ENCODE data around the gene EXOC6B. TPM values are rescaled to one million over a fixed set of nuclear protein-coding genes. Genes with fewer than 3 reads are reported as not detected.

EXOC6B gene
- total RNA-seq, 1 donor from 2014 or later: 104 TPM

DNA sequence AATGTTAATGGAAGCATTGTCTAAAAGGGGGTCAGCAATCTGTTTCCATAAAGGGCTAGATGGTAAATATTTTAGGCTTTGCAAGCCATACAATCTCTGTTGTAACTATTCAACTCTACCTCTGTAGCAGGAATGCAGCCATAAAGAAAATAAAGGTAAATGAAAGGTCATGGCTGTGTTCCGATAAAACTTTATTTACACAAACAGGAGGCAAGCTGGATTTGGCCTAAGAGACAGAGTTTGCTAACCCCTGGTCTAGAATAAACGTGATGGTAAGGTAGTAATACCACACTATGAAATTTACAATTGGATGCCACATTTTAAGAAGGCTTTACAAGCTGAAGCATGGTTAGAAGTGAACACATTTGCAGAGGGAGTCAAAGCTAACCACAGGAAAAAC lies 91.4 kb downstream of the EXOC6B start:
- TF ChIP-seq CTCF (IDR thresholded peaks at IDR 0.05; ENCODE audit: unreplicated experiment): no peak
- H3K4me3 Mint-ChIP-seq: no peak overlapping the region
- H3K27me3 Mint-ChIP-seq (ENCODE audit: low read depth): no peaks in the 10 kb centered on the region
- H3K27ac Mint-ChIP-seq: no peak overlapping the region
- peaks cover 3% of the 10 kb centered on the region for H3K9me3 Mint-ChIP-seq
- H3K36me3 Mint-ChIP-seq: peaks cover 22% of the 10 kb centered on the region
- peaks cover 24% of the 10 kb centered on the region for H3K4me1 Mint-ChIP-seq
- no peak for DNase-seq (ENCODE audit: low spot score in 2 of 2, unreplicated experiment in 2 of 2)

DNA sequence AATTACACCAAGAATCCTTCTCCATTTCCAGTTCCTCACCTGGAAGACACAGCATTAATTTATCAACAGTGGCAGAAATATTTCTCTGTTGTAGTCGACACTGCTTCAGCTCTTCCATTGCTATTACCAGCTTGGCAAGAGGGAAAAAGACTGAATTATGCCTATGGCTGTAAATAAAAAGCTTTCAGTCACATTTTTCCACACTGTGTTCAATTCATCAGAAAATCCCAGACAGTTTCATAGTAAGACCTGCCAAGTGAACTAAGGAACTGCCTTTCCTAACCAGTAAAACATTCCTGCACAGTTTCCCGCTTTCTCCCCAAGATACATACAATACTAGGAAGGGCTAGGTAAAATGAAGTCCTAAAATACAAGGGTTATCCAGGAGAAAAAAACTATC lies 94.7 kb downstream of the EXOC6B start:
- Mint-ChIP-seq H3K36me3 (peaks cover 6% of the 10 kb centered on the region), H3K27me3 (ENCODE audit: low read depth) (no peaks in the 10 kb centered on the region), H3K9me3 (peaks cover 3% of the 10 kb centered on the region), H3K27ac (peak overlapping the region; percentile 83), H3K4me3 (no peak overlapping the region), H3K4me1 (peaks cover 30% of the 10 kb centered on the region)
- TF ChIP-seq CTCF (IDR thresholded peaks at IDR 0.05; ENCODE audit: unreplicated experiment): no peak
- DNase-seq (ENCODE audit: low spot score in 2 of 2, unreplicated experiment in 2 of 2): no peak

DNA sequence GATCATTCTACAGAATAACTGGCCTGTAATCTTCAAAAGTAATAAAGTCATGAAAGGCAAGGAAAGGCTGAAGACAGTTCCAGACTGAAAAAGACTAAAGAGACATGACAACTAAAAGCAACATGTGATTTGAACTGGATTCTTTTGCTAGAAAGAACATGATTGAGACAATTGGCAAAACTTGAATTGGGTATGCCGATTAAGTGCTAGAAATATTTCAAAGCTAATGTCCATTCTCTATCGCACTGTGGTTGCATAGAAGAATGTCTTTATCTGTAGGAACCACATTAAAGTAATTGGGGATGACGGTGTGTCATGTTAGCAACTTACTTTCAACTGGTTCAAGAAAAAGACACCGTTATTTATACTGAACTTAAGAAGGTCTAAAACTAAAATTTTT lies 98.5 kb downstream of the EXOC6B start:
- H3K4me1 Mint-ChIP-seq: peaks cover 54% of the 10 kb centered on the region
- H3K36me3 Mint-ChIP-seq: peaks cover 2% of the 10 kb centered on the region
- H3K27me3 Mint-ChIP-seq (ENCODE audit: low read depth): no peaks in the 10 kb centered on the region

GRCh38 chr2:72723769-72724370 lies 102.0 kb downstream of the EXOC6B start:
- no peak for DNase-seq (ENCODE audit: low spot score in 2 of 2, unreplicated experiment in 2 of 2)
- Mint-ChIP-seq H3K36me3 (peaks cover 5% of the 10 kb centered on the region), H3K27ac (peak overlapping the region; percentile 95), H3K4me3 (peak overlapping the region; percentile 15), H3K4me1 (peaks cover 58% of the 10 kb centered on the region), H3K27me3 (ENCODE audit: low read depth) (no peaks in the 10 kb centered on the region), H3K9me3 (no peaks in the 10 kb centered on the region)
- TF ChIP-seq CTCF (IDR thresholded peaks at IDR 0.05; ENCODE audit: unreplicated experiment): no peak

More for the DNA sequence above, 98.5 kb downstream of the EXOC6B start:
- DNase-seq (ENCODE audit: low spot score in 2 of 2, unreplicated experiment in 2 of 2): no peak
- TF ChIP-seq CTCF (IDR thresholded peaks at IDR 0.05; ENCODE audit: unreplicated experiment): no peak
- no peaks in the 10 kb centered on the region for H3K9me3 Mint-ChIP-seq
- H3K4me3 Mint-ChIP-seq: no peak overlapping the region
- no peak overlapping the region for H3K27ac Mint-ChIP-seq

DNA sequence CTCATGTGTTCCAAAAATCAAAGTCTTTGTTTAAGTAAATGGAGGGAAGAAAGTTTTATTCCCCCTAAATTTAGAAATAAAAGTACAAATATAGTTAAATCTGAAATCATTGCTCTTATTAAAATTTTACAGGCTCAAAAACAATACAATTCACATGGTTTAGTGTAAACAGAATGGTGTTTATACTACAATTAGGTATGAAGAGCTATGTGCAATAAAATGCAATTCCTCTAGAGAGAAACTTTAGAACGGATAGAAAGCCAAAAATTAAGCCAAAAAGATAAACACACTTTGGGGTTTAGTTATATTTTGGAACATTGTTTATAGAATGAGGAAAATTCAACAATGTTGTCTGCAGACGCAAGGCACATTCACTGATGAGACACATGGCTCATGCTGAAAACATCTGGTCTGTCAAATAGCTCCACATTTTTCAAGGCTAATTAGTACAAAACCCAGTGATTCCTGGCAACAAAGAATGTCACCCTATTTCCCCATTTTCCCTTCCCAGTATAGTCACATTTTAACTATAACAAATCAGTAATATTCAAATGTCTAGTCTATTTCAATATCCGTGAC lies 103.3 kb downstream of the EXOC6B start:
- H3K27me3 Mint-ChIP-seq (ENCODE audit: low read depth): no peaks in the 10 kb centered on the region
- H3K4me1 Mint-ChIP-seq: peaks cover 67% of the 10 kb centered on the region
- no peak for DNase-seq (ENCODE audit: low spot score in 2 of 2, unreplicated experiment in 2 of 2)
- peak overlapping the region; percentile 12 for H3K4me3 Mint-ChIP-seq
- H3K9me3 Mint-ChIP-seq: no peaks in the 10 kb centered on the region
- TF ChIP-seq CTCF (IDR thresholded peaks at IDR 0.05; ENCODE audit: unreplicated experiment): no peak
- peaks cover 6% of the 10 kb centered on the region for H3K36me3 Mint-ChIP-seq
- peak overlapping the region; percentile 69 for H3K27ac Mint-ChIP-seq
